Epithelial cell of prostate (primary cell): ENCODE measurements around the gene BAK1.
A peak's percentile ranks its signal among the peaks of the same experiment; 100 is the strongest.

Source experiments
- DNase-seq: peaks from one replicate; pipeline ENCODE4 v3.0.0-alpha.2; 2011; ENCODE audit warnings: low read depth, low spot score
- H3K27ac ChIP-seq: fragments of 450-650 bp; 2 replicates; pipeline ENCODE4 v1.5.1; 2017; ENCODE audit warnings: mild to moderate bottlenecking

Gene BAK1

DNA sequence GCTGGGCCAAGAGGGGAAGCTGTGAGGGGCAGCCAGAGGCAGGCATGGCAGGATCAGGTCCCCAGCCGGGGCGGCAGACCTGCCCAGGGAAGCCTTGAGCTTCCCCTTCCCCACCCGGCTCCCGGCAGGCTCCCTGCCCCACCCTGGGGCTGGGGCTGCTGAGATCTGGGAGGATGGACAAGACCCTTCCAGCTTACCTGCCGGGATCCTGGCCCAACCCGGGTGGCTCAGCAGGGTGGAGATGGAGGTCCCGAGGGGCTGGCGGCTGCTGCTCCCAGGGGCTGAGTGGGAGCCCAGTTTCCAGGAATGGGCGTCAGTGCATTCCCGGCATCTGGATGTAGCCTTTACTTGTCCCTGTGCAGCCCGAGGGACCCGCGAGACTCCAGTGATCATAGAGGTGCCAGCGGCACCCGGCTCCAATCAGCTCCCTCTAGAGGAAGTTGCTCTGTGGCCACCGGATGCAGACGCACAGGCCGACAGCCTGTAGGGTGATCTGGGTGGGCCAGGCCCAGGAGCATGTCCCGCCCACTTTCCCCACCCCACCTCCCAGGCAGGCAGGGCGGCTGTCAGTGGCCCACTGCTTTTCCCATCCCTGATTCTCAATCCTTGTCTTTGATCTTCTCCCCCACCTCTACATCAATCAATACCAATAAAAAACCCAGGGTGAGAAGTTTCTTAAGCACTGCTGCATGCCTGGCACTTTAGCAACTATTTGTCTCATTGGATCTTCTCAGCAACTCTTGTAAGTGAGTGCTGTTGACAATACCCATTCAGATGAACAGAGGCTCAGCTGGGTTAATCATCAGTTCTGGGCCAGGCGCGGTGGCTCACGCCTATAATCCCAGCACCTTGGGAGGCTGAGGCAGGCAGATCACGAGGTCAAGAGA is at the start of gene BAK1:
BAK1 (minus strand) TSS at position 449 of the 887 bp plus-strand sequence. CDS start 2,672 bp downstream, outside the sequence.
- H3K27ac ChIP-seq, result peak within 1 kb of the TSS; percentile 89
- no peak for DNase-seq

DNA sequence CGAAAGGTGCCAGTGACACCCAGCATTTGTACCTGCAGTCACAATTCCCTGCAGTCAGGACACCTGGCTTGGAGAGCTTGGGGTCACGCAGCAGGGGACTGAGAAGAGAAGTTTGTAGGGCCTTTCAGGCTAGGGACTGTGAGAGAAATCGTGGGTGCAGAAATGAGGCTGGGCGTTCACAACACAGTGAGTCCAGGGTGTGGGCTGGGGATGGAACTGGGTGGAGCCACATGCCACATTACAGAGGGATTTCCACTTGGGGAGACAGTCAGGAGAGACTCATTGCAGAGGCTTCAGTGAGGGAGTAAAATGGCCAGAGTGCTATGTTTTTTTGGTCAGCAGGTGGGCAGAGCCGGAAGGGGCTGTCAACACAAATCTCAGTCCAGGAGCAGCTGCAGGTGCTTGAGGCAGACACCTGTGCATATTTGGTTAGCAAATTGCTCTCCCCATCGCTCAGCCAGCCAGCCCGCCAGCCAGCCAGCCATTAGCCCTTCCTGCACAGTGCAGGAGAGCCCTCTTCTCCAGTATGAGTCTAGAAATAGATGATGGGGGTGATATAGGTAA is 48.4 kb upstream of the BAK1 start:
- no peak overlapping the region for H3K27ac ChIP-seq
- DNase-seq, result no peak

DNA sequence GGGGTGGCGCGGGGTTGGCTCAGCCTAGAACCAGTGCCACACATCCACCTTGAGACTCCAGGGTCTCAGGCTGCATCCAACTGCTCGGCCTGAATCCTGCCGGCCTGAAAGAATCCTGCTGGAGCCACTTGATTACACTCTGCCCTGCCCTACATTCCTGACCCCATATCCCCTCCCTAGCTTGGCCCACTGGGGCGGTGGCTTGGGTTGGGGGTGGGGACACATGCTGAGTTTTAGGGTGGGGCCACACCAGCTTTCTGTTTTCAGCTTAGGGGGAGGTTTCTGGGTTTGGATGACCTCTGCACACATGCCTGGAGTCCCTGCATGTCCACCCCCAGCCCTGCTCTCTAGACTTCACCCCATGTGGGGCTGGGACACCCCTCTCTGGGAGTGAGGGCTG is 47.8 kb upstream of the BAK1 start:
- no peak overlapping the region for H3K27ac ChIP-seq

DNA sequence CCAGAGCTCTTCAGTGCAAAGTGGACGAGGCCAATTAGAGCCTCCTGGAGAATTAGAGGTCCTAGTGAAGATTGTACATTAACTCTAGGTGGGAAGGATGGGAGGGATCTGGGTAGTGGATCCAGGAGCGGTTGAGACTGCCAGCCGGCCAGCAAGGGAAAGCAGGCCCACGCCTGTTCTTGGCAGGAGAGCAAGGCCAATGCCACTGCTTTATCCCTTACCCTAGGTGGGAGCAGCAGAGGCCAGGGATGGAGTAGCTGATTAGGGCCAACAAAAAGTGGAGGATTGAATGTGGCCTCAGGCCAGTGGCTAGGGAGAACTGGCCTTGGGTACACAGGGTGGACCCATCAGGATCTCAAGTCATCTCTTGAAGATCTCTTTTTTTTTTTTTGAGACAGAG is 44.8 kb upstream of the BAK1 start:
- DNase-seq, result no peak
- H3K27ac ChIP-seq, result no peak overlapping the region

More for the DNA sequence above, 47.8 kb upstream of the BAK1 start:
- no peak for DNase-seq

- peak overlapping the region; percentile 97 for H3K27ac ChIP-seq
- no peak for DNase-seq
Measured at GRCh38 chr6:33623895-33624381, 43.9 kb upstream of the BAK1 start.

GRCh38 chr6:33622456-33623431 is 42.7 kb upstream of the BAK1 start:
- peak overlapping the region; percentile 97 for H3K27ac ChIP-seq
- no peak for DNase-seq

DNA sequence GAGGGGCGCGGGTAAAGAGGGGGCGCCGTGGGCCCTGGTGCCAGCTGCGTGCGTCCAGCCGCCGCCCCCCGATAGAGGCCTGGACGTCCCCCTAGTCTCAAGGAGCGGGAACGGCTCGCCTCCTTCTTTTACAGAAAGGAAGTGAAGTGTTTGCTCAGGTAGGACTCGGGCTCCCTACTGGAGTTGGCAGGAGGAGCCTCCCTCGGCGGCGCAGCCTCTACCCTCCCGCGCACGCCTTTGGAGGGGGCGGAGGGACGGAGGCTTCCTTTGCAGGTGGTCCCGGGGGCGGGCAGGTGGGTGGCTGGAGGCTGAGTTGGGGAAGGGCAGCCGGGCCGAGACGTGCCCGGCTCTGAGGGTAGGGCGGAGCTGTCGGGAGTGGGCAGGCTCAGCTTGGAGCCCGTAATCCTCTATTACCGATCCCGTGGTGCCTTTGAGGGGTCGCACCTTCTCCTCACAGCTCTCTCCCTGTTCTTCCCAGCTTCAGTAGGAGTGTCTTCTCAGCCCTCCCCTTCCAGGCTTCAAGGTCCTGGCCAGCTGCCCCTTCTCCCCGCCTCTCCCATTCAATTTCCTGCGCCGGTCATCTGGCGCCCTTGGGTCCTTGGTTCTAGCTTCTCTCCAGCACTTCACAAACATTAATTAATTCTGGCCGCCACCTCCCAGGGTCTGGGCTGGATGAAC is 41.8 kb upstream of the BAK1 start:
- H3K27ac ChIP-seq, result peak overlapping the region; percentile 97
- DNase-seq, result no peak

DNA sequence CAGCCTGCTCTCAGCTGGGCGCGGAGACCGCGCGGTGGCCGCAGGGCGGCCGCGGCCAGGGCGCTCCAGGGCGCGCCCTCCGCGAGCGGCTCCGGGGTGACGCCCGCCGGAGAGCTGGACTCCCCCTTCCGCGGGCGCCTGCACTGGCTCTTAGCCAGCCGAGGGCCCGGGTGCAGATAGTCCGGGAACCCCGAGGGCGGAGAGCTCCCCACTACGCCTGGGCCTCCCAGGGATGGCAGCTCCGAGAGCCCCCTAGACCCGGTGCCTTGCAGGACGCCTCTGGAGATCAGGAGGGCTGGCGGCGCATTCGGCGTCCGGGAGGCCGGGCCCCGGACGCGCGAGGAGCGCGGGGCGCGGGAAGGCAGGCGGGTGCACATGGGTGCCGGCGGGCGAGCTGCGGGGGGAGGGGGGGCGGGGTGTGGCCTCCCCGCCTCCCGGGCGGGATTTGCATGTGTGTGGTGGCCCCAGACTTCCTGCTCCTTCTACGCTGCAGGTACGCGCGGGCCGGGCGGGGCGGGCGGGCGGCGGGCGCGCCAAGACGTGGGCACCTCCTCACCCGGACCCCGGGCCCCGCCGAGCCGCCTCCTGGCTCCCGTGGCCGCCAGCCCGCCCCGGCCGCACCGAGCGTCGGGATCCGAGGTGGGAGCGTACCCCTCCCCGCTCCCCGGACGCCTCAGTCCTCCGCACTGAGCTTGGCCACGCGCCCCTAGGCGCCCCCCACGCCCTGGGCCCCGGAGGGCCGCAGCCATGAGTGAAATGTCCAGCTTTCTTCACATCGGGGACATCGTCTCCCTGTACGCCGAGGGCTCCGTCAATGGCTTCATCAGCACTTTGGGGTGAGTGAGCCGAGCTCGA is 41.0 kb upstream of the BAK1 start, which contains the start of gene ITPR3:
ITPR3 (plus strand) TSS at position 467 of the 855 bp plus-strand sequence; CDS start at position 748, 281 bp downstream.
- no peak for DNase-seq
- H3K27ac ChIP-seq, result peak within 1 kb of the TSS; percentile 97

- no peak for DNase-seq
- peak overlapping the region; percentile 97 for H3K27ac ChIP-seq
Measured at GRCh38 chr6:33620158-33620855, 40.2 kb upstream of the BAK1 start.

DNA sequence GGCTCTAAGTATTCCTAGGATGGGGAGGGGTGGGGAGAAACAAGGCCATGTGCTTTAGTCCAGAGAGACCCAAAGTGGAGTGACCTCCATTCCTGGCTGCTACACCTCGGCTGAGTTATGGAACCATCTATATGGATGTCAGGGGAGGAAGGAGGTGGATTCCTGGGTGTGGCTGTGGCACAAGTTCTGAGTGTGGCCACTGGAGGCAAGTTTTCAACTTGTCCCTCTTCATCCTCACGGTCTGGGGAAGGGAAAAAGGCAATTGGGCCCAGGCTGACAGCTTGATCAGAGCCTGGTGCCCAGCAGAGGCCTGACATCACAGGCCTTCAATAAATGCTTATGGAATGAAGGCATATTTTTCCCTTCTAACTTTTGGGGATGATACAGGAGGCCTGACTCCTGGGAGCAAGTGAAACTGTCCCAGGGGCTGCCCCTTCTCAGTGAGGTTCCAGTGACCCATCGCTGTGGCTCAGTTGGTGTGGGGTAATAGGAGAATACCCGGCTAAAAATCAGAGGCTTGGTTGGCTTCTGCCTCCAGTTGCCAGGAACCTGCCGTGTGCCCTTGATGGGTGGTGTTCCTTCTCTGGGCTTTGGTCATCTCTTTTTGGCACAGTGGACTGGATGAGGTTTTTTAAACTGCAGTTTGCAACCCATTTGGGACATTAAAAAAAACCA is 39.2 kb upstream of the BAK1 start:
- DNase-seq, result no peak
- H3K27ac ChIP-seq, result peak overlapping the region; percentile 97

- H3K27ac ChIP-seq, result no peak overlapping the region
- no peak for DNase-seq
Measured at GRCh38 chr6:33616913-33617312, 36.8 kb upstream of the BAK1 start.

DNA sequence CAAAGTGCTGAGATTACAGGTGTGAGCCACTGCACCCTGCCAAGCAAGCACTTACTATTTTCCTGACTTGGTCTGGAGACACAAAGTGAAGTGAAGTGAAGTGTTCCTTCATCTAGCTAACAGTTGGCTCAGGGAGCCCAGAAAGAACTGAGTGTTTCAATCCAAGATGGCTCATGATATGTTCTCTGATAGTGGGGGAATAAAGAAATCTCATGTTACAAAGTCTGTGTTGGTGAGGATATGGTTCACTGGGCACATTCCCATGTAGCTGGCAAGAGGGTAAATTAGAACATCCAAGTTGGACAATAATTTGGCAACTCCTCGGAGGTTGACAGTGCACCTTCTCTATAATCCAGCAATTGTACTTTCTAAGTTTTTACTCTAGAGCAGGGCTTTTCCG is 36.0 kb upstream of the BAK1 start:
- no peak for DNase-seq
- H3K27ac ChIP-seq, result no peak overlapping the region

GRCh38 chr6:33613795-33614168 is 33.7 kb upstream of the BAK1 start:
- peak; percentile 36 for DNase-seq
- peak overlapping the region; percentile 77 for H3K27ac ChIP-seq

DNA sequence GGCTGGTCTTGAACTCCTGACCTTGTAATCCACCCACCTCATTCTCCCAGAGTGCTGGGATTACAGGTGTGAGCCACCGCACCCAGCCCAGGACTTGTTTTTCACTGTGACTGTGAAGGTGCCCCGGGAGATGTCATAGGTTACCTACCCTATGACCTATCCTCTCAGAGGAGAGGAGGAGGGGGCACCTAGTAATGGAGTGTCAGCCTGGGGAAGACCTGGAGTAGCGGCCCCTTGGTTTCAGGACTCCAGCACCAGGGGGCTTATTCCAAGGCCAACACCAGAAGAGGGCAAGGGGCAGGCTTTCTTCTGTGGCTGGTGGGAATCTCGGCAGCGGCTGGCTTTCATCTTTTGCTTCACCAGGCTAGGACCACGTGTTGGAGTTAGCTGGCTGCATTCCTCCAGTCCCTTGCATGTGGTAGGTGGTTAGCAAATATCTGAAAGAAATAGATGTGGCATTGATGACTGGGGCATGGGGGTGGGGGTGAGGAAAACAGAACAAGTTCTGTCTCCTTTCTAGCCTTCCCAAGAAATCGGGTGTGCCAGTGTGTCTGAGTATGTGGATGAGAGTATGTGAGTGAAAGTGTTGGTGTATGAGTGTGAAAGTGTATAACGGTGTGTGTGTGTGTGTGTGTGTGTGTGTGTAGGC is 33.2 kb upstream of the BAK1 start:
- peak overlapping the region; percentile 77 for H3K27ac ChIP-seq
- DNase-seq, result no peak

DNA sequence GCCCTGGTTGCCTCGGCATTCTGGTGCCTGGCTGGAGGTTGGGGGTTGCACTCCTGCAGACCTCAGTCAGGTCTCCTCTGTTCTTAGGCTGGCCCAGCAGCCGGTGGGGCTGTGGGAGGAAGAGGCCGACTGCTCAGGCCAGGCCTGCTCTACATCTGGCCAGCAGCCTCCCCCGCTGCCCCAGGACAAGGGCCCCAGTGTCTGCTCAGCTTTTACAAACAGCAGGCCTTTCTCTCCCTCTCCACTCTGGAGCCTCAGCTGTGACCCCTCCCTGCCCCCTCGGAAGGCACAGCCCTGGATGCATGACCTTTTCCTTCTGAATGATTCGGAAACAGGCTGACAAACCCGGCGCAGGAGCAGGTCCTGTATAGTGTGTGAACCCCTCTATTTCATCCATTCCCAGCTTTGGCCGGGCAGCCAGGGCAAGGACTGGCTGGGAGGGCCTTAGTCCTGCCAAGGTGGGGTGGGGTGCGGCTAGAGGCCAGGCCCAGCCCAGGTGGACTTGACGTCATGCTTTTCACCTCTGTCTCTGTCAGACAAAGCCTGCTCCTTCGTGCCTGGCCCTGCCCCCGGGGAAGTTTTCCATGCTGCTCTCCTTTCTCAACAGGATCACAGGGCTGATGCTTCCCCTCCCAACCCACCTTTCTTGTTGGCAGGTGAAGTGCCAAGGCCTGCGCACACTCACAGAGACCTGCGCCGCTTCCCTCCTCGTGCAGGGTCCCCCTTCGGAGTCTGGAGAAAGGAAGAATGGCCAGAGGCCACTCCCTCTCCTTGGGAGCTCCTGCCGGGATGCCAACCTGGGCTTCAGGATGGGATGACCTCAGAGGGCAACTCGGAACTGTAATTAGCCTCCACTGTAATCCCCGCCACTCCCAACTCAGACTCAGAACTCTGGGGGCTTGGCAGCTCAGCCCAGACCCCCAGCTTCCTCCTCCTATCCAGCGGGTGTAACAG is 31.0 kb upstream of the BAK1 start:
- H3K27ac ChIP-seq, result peak overlapping the region; percentile 56
- DNase-seq, result no peak

GRCh38 chr6:33610067-33610466 is 30.0 kb upstream of the BAK1 start:
- DNase-seq, result no peak
- H3K27ac ChIP-seq, result peak overlapping the region; percentile 56
